Tibial nerve (tissue), 3 donors: ENCODE results near the gene CUX1.

Experiments
- POLR2A ChIP-seq, 2 donors: fragments of 450-650 bp; IDR thresholded peaks; one replicate each; pipeline ENCODE4 v1.6.1; 2017; ENCODE audit warnings: antibody characterized with exemption in 2 of 2, mild to moderate bottlenecking in 2 of 2, moderate library complexity in 2 of 2
- TF ChIP-seq, protein P1 (sequence below), 5 experiments: fragments of 200-600 bp in 3 of 5; fragments of 450-650 bp in 2 of 5; sonication (generic) in 3 of 5; IDR thresholded peaks; one replicate each; pipeline ENCODE4 v1.5.1; 2016 to 2019; ENCODE audit warnings: antibody characterized with exemption in 5 of 5, mild to moderate bottlenecking in 3 of 5, moderate library complexity in 2 of 5

DNA sequence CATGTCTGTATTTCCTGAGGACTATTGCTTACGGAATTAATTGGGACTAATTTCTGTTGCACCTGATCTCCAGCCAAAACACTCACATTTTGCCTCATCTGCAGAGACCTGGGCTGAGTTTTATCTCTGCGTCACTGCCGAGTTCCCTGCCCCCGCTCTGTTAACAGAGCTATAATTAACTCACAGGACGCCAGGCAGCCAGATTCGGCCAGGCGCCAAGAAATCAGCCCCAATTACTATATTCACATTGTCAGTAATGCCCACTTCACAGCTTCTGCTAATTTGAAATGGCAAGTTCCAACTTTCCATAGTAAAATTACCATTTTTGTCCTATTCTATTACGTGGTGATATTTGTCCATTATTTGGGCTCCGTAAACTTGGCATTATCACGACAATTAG lies 130.5 kb downstream of the CUX1 start:
- no peak for TF ChIP-seq POLR2A (IDR thresholded peaks at IDR 0.05)
- TF ChIP-seq, protein P1, sequence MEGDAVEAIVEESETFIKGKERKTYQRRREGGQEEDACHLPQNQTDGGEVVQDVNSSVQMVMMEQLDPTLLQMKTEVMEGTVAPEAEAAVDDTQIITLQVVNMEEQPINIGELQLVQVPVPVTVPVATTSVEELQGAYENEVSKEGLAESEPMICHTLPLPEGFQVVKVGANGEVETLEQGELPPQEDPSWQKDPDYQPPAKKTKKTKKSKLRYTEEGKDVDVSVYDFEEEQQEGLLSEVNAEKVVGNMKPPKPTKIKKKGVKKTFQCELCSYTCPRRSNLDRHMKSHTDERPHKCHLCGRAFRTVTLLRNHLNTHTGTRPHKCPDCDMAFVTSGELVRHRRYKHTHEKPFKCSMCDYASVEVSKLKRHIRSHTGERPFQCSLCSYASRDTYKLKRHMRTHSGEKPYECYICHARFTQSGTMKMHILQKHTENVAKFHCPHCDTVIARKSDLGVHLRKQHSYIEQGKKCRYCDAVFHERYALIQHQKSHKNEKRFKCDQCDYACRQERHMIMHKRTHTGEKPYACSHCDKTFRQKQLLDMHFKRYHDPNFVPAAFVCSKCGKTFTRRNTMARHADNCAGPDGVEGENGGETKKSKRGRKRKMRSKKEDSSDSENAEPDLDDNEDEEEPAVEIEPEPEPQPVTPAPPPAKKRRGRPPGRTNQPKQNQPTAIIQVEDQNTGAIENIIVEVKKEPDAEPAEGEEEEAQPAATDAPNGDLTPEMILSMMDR (IDR thresholded peaks at IDR 0.05), result no peak
